Vagina (tissue), 2 donors: ENCODE measurements around the gene ATG16L1. TPM values are rescaled to one million over a fixed set of nuclear protein-coding genes. Genes with fewer than 3 reads are reported as not detected.

Experiments
- DNase-seq, 2 donors: peaks; one replicate each; pipeline ENCODE4 v3.0.0-alpha.2; 2017; ENCODE audit errors: extremely low spot score in 2 of 2
- H3K27ac ChIP-seq: fragments of 200-600 bp; sonication (generic); one replicate; pipeline ENCODE4 v1.5.1; 2019
- H3K27me3 ChIP-seq: fragments of 200-600 bp; sonication (generic); one replicate; pipeline ENCODE4 v1.5.1; 2019
- H3K36me3 ChIP-seq, 2 donors: fragments of 200-600 bp; sonication (generic); one replicate each; pipeline ENCODE4 v1.5.1; 2017 to 2019
- H3K4me1 ChIP-seq: fragments of 200-600 bp; sonication (generic); one replicate; pipeline ENCODE4 v1.5.1; 2019
- H3K4me3 ChIP-seq, 2 donors: fragments of 200-600 bp; sonication (generic); 1 replicate in 1 of 2; 2 replicates in 1 of 2; pipeline ENCODE4 v1.5.1; 2016 to 2019
- H3K9me3 ChIP-seq: fragments of 200-600 bp; sonication (generic); one replicate; pipeline ENCODE4 v1.5.1; 2019
- POLR2A ChIP-seq, 2 donors: fragments of 450-650 bp; IDR thresholded peaks; one replicate each; pipeline ENCODE4 v1.6.1; 2017; ENCODE audit warnings: antibody characterized with exemption in 2 of 2, mild to moderate bottlenecking in 2 of 2, moderate library complexity in 2 of 2
- POLR2AphosphoS5 ChIP-seq, 2 donors: sonication (generic); formaldehyde crosslinking; IDR thresholded peaks; one replicate each; pipeline ENCODE4 v1.9.0; 2017; ENCODE audit warnings: antibody characterized with exemption in 2 of 2, mild to moderate bottlenecking in 2 of 2, low read depth in 1 of 2; ENCODE audit not compliant: insufficient read depth in 1 of 2
- intact Hi-C: fragments of 100-400 bp; cut with DNase I; formaldehyde crosslinking; loops from one replicate; pipeline ENCODE4 v1.15.1; 2023
- total RNA-seq: library from RNA; depleted of rRNA; stranded (reverse); fragments of >200 nt; gene quantifications from one replicate; pipeline ENCODE4 v1.2.3, GENCODE V29; 2016
- TF ChIP-seq, protein P1 (sequence below), 3 experiments: fragments of 450-650 bp in 2 of 3; fragments of 200-600 bp in 1 of 3; sonication (generic) in 1 of 3; IDR thresholded peaks; one replicate each; pipeline ENCODE4 v1.5.1; 2017 to 2019; ENCODE audit warnings: antibody characterized with exemption in 3 of 3, mild to moderate bottlenecking in 2 of 3, moderate library complexity in 2 of 3

Gene ATG16L1
- total RNA-seq, 1 donor from 2014 or later = 29.2 TPM

DNA sequence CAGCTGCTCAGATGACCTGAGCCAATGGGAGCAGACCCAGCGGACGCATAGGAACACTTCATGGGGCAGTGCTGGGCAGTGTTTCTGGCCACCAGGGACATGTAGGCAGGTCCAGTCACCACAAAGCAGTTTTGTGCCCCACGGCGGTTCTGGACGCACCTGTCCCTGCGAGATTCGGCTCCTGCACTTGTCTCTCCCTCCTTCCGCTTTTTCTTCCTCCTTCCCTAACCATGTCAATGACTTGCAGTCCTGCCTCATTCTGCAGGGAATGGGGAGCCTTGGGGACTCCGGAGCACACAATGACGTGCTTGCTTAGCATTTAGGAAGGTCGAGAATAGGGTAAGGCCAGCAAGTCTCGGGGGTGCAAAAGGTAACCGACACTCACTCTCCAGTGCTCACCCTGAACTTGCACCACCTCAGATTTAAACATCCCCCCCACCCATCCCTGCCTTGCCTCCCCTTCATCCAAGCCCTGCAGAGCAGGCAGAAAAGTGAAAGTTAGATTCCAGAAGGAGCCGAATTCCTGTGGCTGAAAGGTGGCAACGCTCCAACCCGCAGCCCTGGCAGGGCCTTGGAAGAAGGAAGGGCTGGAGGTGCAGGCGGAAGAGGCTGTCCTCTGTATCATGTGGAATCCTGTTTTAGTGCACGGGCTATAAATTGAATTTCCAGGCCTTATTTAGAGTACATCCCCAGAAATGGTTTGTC is 40.5 kb upstream of the ATG16L1 start:
- TF ChIP-seq POLR2AphosphoS5 (IDR thresholded peaks at IDR 0.05; ENCODE audit: insufficient read depth in 1 of 2, low read depth in 1 of 2) (peak in 1 of 2 donors; percentile 13), POLR2A (IDR thresholded peaks at IDR 0.05) (no peak)
- TF ChIP-seq, protein P1, sequence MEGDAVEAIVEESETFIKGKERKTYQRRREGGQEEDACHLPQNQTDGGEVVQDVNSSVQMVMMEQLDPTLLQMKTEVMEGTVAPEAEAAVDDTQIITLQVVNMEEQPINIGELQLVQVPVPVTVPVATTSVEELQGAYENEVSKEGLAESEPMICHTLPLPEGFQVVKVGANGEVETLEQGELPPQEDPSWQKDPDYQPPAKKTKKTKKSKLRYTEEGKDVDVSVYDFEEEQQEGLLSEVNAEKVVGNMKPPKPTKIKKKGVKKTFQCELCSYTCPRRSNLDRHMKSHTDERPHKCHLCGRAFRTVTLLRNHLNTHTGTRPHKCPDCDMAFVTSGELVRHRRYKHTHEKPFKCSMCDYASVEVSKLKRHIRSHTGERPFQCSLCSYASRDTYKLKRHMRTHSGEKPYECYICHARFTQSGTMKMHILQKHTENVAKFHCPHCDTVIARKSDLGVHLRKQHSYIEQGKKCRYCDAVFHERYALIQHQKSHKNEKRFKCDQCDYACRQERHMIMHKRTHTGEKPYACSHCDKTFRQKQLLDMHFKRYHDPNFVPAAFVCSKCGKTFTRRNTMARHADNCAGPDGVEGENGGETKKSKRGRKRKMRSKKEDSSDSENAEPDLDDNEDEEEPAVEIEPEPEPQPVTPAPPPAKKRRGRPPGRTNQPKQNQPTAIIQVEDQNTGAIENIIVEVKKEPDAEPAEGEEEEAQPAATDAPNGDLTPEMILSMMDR (IDR thresholded peaks at IDR 0.05) = no peak
- intact Hi-C loops = no loop called here
- H3K9me3 ChIP-seq = no peaks in the 10 kb centered on the region
- H3K4me3 ChIP-seq = peak overlapping the region in 1 of 2 donors; percentile 19
- H3K4me1 ChIP-seq = peaks cover 24% of the 10 kb centered on the region
- DNase-seq = no peak
- no peak overlapping the region for H3K27ac ChIP-seq
- H3K36me3 ChIP-seq = no peaks in the 10 kb centered on the region
- no peaks in the 10 kb centered on the region for H3K27me3 ChIP-seq

DNA sequence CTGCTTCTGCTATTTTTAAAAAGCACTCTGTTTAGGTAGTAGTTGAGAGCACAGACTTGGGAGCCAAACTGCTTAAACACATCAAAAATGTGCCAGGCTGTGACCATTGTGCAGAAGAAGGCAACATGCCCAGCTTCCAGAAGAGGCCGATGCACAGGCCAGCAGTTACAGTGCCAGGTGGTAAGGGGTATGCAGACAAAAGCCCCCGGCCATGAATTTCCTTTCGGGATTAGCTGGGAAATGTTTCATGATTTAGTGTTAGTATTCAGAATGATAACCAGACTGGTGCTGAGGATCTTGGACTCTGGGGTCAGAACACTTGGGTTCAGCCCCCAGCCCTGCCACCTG is 40.0 kb upstream of the ATG16L1 start:
- intact Hi-C loops = no loop called here
- H3K27me3 ChIP-seq = no peaks in the 10 kb centered on the region
- DNase-seq = no peak
- no peaks in the 10 kb centered on the region for H3K9me3 ChIP-seq
- H3K4me1 ChIP-seq = peaks cover 24% of the 10 kb centered on the region
- H3K4me3 ChIP-seq = peak overlapping the region in 1 of 2 donors; percentile 19
- H3K27ac ChIP-seq = no peak overlapping the region
- TF ChIP-seq POLR2A (IDR thresholded peaks at IDR 0.05) (no peak), POLR2AphosphoS5 (IDR thresholded peaks at IDR 0.05; ENCODE audit: insufficient read depth in 1 of 2, low read depth in 1 of 2) (no peak)
- TF ChIP-seq, protein P1 (IDR thresholded peaks at IDR 0.05) = no peak
- H3K36me3 ChIP-seq = no peaks in the 10 kb centered on the region

DNA sequence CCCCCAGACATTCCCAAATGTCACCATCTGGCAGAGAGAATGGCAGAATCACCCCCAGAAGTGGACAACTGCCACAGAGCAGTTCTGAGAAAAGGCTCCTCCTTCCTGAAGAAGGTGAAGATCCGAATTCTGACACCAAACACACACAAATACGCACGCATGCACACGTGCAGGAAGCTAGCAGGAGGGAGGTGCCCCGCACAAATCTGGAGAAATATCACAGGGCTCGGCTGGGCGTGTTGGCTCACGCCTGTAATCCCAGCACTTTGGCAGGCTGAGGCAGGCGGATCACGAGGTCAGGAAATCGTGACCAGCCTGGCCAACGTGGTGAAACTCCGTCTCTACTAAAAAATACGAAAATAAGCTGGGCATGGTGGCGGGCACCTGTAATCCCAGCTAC is 38.5 kb upstream of the ATG16L1 start:
- Histone ChIP-seq H3K36me3 (no peaks in the 10 kb centered on the region), H3K9me3 (no peaks in the 10 kb centered on the region), H3K4me1 (peaks cover 24% of the 10 kb centered on the region), H3K27ac (no peak overlapping the region), H3K27me3 (no peaks in the 10 kb centered on the region), H3K4me3 (no peak overlapping the region)
- intact Hi-C loops = no loop called here
- TF ChIP-seq POLR2AphosphoS5 (IDR thresholded peaks at IDR 0.05; ENCODE audit: insufficient read depth in 1 of 2, low read depth in 1 of 2) (no peak), POLR2A (IDR thresholded peaks at IDR 0.05) (no peak)
- TF ChIP-seq, protein P1 (IDR thresholded peaks at IDR 0.05) = no peak
- no peak for DNase-seq

DNA sequence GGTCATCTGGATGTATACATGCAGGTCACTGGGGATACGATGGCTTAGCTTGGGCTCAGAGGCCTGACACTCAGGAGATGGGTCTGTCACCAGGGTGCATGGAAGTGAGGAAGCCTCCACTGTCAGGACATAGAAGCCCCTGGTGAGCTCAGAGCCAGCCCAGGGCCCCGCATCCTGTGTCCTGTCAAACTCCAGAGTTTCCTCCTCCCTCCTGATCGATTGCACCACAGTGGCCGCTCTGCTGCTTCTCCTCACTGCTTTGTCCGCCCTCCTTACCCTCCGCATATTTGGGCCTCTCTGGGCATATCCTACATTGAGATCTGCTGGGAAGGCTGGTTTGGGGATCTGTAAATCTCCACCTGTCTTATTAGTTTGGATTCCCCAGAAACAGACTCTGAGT is 37.5 kb upstream of the ATG16L1 start:
- no peak overlapping the region for H3K27ac ChIP-seq
- no peak overlapping the region for H3K4me3 ChIP-seq
- peaks cover 24% of the 10 kb centered on the region for H3K4me1 ChIP-seq
- no peak for DNase-seq
- intact Hi-C loops = no loop called here
- no peaks in the 10 kb centered on the region for H3K9me3 ChIP-seq
- no peaks in the 10 kb centered on the region for H3K27me3 ChIP-seq
- no peaks in the 10 kb centered on the region for H3K36me3 ChIP-seq
- TF ChIP-seq POLR2AphosphoS5 (IDR thresholded peaks at IDR 0.05; ENCODE audit: insufficient read depth in 1 of 2, low read depth in 1 of 2) (no peak), POLR2A (IDR thresholded peaks at IDR 0.05) (no peak)
- TF ChIP-seq, protein P1 (IDR thresholded peaks at IDR 0.05) = no peak

DNA sequence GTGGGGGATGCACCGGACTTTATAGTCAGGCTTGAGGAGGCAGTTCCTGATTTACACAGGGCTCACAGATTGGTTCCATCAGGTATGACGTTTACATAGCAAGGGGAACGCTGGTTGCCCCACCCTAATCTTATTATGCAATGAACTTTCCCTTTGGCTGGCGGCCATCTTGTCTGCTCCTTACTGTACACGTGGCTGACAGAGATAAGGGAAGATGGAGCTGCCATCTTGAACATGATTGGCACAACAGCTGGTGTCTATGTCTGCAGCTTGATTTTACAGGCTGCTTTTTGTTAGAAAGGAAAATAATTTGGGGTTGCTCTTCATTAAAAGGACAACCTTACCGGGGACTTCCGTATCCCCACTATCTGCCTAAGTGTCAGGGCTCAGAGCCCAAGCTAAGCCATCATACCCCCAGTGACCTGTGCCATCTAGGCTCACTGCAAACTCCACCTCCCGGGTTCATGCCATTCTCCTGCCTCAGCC is 33.5 kb upstream of the ATG16L1 start:
- DNase-seq = no peak
- H3K27me3 ChIP-seq = no peaks in the 10 kb centered on the region
- no peaks in the 10 kb centered on the region for H3K9me3 ChIP-seq
- no peak overlapping the region for H3K27ac ChIP-seq
- no peaks in the 10 kb centered on the region for H3K4me1 ChIP-seq
- no peaks in the 10 kb centered on the region for H3K36me3 ChIP-seq
- no peak overlapping the region for H3K4me3 ChIP-seq
- intact Hi-C loops = no loop called here
- TF ChIP-seq POLR2A (IDR thresholded peaks at IDR 0.05) (no peak), POLR2AphosphoS5 (IDR thresholded peaks at IDR 0.05; ENCODE audit: insufficient read depth in 1 of 2, low read depth in 1 of 2) (no peak)
- TF ChIP-seq, protein P1 (IDR thresholded peaks at IDR 0.05) = no peak
